HUES64 (cell line): Measurements from ENCODE around the gene BBOF1.

Experiments used
- H3K27ac ChIP-seq: 2 replicates; pipeline ENCODE4 v1.7.0; 2013; ENCODE audit warnings: low read depth, low read length, inconsistent platforms
- H3K27me3 ChIP-seq: 2 replicates; pipeline ENCODE4 v1.6.1; 2013; ENCODE audit warnings: mild to moderate bottlenecking, low read length; ENCODE audit not compliant: insufficient read depth
- H3K36me3 ChIP-seq: 2 replicates; pipeline ENCODE4 v1.6.1; 2013; ENCODE audit warnings: mild to moderate bottlenecking, low read length; ENCODE audit not compliant: insufficient read depth
- H3K4me1 ChIP-seq: 2 replicates; pipeline ENCODE4 v1.6.1; 2013; ENCODE audit warnings: mild to moderate bottlenecking, low read length, moderate library complexity; ENCODE audit not compliant: insufficient read depth
- H3K4me3 ChIP-seq: 2 replicates; pipeline ENCODE4 v1.5.1; 2013; ENCODE audit warnings: mild to moderate bottlenecking, low read length, moderate library complexity
- H3K9ac ChIP-seq: 2 replicates; pipeline ENCODE4 v1.6.1; 2013; ENCODE audit warnings: mild to moderate bottlenecking, low read depth, low read length
- H3K9me3 ChIP-seq: 2 replicates; pipeline ENCODE4 v1.6.1; 2013; ENCODE audit warnings: low read depth, low read length; ENCODE audit not compliant: insufficient read depth
- WGBS: fragments of 150-250, 120-280 bp; methylation state at CpG from one replicate; pipeline ENCODE4 v1.1.7; 2013; ENCODE audit warnings: missing lambda C conversion rate; 5-methylcytosine and 5-hydroxymethylcytosine counted together

Gene BBOF1

GRCh38 chr14:74077401-74077800 is 58.3 kb downstream of the BBOF1 start:
- Histone ChIP-seq H3K9me3 (no peaks in the 10 kb centered on the region), H3K4me1 (no peaks in the 10 kb centered on the region), H3K36me3 (peaks cover 2% of the 10 kb centered on the region; the same call in 1 of the 2 replicates), H3K4me3 (no peak overlapping the region), H3K9ac (no peak overlapping the region), H3K27me3 (no peaks in the 10 kb centered on the region), H3K27ac (no peak overlapping the region)
- WGBS: 95% methylated on average over 1 of the region's 1 CpG

DNA sequence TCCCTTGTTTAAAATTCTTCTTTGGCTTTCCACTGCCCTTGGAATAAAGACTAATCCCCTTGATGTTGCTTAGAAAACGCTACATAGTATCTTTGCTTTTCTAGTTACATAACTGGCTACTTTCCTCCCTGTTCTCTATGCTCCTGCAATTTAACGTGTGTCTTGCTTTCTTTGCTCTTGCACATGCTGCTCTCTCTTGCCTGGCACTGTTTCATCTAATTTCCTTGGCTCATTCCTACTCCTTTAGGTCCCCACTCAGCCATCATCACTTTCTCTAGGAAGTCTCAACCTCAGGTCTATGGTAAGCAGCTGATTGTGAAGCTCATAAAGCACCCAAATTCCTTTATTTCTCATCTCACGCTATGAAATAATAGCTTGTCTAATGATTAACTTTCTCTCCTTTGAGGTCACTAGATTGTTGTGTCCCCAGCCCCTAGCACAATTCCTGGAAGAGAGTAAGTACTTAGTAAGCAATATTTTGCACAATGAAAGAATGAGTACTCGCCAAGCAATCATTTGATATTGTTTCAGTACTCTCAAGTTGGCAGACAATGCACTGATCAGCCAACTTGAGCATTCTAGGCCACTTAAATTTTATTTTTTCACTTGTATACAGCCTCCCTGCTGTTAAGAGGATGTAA is 61.8 kb downstream of the BBOF1 start:
- Histone ChIP-seq H3K27me3 (no peaks in the 10 kb centered on the region), H3K36me3 (no peaks in the 10 kb centered on the region), H3K9ac (no peak overlapping the region), H3K4me1 (peaks cover 3% of the 10 kb centered on the region; the same call in 1 of the 2 replicates), H3K9me3 (no peaks in the 10 kb centered on the region), H3K4me3 (no peak overlapping the region), H3K27ac (no peak overlapping the region)
- WGBS: 91% methylated on average over 4 of the region's 4 CpGs

GRCh38 chr14:74081491-74081890 is 62.3 kb downstream of the BBOF1 start:
- Histone ChIP-seq H3K36me3 (no peaks in the 10 kb centered on the region), H3K9ac (no peak overlapping the region), H3K4me3 (no peak overlapping the region), H3K4me1 (peaks cover 7% of the 10 kb centered on the region; the same call in 1 of the 2 replicates), H3K27me3 (no peaks in the 10 kb centered on the region), H3K27ac (no peak overlapping the region), H3K9me3 (no peaks in the 10 kb centered on the region)
- WGBS: 97% methylated on average over 3 of the region's 3 CpGs

- Histone ChIP-seq H3K4me3 (peak overlapping the region; percentile 84), H3K9me3 (no peaks in the 10 kb centered on the region), H3K27ac (no peak overlapping the region), H3K36me3 (no peaks in the 10 kb centered on the region), H3K27me3 (no peaks in the 10 kb centered on the region), H3K9ac (peak overlapping the region; percentile 80), H3K4me1 (peaks cover 7% of the 10 kb centered on the region; the same call in 1 of the 2 replicates)
- 93% methylated on average over 3 of the region's 3 CpGs for WGBS
Measured at GRCh38 chr14:74083161-74083560, 64.0 kb downstream of the BBOF1 start.

DNA sequence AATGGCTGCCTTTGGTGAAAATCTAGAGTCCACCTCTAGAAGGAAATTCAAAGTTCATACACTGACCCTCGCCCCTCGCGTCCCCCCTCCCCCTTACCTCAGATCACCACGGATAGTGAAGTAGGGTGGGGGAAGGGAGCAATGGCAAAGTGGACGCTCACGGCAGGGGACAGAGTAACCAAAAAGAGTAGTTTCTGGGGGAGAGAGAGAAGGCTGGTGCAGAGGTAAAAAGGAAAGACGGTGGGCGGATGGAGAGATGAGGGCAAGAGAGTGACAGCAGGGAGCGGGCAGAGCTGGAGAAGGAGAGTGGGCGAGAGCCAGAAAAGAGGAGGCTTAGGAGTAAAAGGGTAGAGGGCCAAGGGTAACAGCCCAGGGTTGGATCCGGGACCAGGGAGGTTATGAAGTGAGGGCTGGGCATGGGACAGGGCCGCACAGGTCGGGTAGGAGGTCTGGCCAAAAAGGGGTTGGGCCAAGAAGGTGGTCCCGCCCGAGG is 64.7 kb downstream of the BBOF1 start:
- 3% methylated on average over 15 of the region's 15 CpGs for WGBS
- peak overlapping the region; percentile 84 for H3K4me3 ChIP-seq
- H3K9me3 ChIP-seq: no peaks in the 10 kb centered on the region
- no peaks in the 10 kb centered on the region for H3K27me3 ChIP-seq
- peak overlapping the region; percentile 80 for H3K9ac ChIP-seq
- H3K4me1 ChIP-seq: peaks cover 7% of the 10 kb centered on the region; the same call in 1 of the 2 replicates
- H3K36me3 ChIP-seq: no peaks in the 10 kb centered on the region
- peak overlapping the region; percentile 88; the same call in 1 of the 2 replicates for H3K27ac ChIP-seq

- WGBS: under 1% methylated on average over 46 of the region's 46 CpGs
- Histone ChIP-seq H3K27ac (peak within 1 kb of the TSS; percentile 88), H3K4me1 (peaks cover 7% of the 10 kb centered on the region; the same call in 1 of the 2 replicates), H3K9me3 (no peaks in the 10 kb centered on the region), H3K9ac (peak within 1 kb of the TSS; percentile 96), H3K36me3 (no peaks in the 10 kb centered on the region), H3K4me3 (peak within 1 kb of the TSS; percentile 84), H3K27me3 (no peaks in the 10 kb centered on the region)
Measured at GRCh38 chr14:74084277-74085046, 65.3 kb downstream of the BBOF1 start, which contains the start of the genes ALDH6A1 and LIN52. TSS of gene ALDH6A1 (minus strand) at chr14:74084453. CDS start at chr14:74084394, 59 bp downstream. TSS of gene LIN52 (plus strand) at chr14:74084956. CDS start at chr14:74084975, 19 bp downstream.

GRCh38 chr14:74085047-74085637 is 66.0 kb downstream of the BBOF1 start:
- H3K27me3 ChIP-seq: no peaks in the 10 kb centered on the region
- H3K4me1 ChIP-seq: peaks cover 7% of the 10 kb centered on the region; the same call in 1 of the 2 replicates
- peak overlapping the region; percentile 84 for H3K4me3 ChIP-seq
- WGBS: under 1% methylated on average over 26 of the region's 26 CpGs
- H3K27ac ChIP-seq: peak overlapping the region; percentile 82
- no peaks in the 10 kb centered on the region for H3K9me3 ChIP-seq
- H3K9ac ChIP-seq: peak overlapping the region; percentile 96
- H3K36me3 ChIP-seq: no peaks in the 10 kb centered on the region

- H3K4me1 ChIP-seq: peaks cover 7% of the 10 kb centered on the region; the same call in 1 of the 2 replicates
- H3K9ac ChIP-seq: peak overlapping the region; percentile 96; the same call in 1 of the 2 replicates
- no peaks in the 10 kb centered on the region for H3K27me3 ChIP-seq
- H3K36me3 ChIP-seq: peaks cover 2% of the 10 kb centered on the region
- H3K27ac ChIP-seq: no peak overlapping the region
- H3K4me3 ChIP-seq: peak overlapping the region; percentile 84
- 100% methylated on average over 1 of the region's 1 CpG for WGBS
- no peaks in the 10 kb centered on the region for H3K9me3 ChIP-seq
Measured at GRCh38 chr14:74085828-74086227, 66.7 kb downstream of the BBOF1 start.

DNA sequence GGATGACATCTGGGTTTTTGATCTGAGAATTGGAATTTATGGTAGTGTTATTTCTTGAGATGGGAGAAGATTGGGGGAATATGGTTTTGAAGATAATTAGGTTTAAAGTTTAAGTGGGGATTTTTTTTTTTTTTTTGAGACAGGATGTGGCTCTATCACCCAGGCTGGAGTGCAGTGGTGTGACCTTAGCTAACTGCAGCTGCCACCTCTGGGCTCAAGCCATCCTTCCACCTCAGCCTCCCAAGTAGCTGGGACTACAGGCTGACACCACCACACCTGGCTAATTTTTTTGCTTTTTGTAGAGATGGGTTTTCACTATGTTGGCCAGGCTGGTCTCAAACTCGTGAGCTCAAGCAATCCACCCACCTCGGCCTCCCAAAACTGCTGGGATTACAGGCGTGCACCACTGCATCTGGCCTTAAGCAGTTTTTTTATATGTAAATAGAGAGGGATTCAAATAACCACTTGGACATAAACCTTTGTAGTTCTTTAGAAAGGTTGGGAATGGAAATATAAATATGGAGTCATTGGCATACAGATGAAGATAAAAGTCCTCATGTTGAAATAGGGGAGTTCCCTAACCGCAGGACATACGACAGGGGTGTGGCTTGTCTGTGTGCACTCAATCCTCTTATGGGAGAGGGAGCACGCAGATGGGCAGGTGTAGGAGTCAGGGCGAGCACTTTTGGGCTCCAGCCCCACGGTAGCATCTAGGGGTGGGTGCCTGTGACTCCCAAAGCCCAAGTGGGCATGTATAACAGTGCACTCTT is 70.3 kb downstream of the BBOF1 start:
- WGBS: 94% methylated on average over 8 of the region's 8 CpGs
- no peak overlapping the region for H3K4me3 ChIP-seq
- H3K36me3 ChIP-seq: peaks cover 25% of the 10 kb centered on the region
- H3K27me3 ChIP-seq: no peaks in the 10 kb centered on the region
- no peak overlapping the region for H3K27ac ChIP-seq
- no peaks in the 10 kb centered on the region for H3K9me3 ChIP-seq
- H3K9ac ChIP-seq: no peak overlapping the region
- H3K4me1 ChIP-seq: peaks cover 7% of the 10 kb centered on the region; the same call in 1 of the 2 replicates

DNA sequence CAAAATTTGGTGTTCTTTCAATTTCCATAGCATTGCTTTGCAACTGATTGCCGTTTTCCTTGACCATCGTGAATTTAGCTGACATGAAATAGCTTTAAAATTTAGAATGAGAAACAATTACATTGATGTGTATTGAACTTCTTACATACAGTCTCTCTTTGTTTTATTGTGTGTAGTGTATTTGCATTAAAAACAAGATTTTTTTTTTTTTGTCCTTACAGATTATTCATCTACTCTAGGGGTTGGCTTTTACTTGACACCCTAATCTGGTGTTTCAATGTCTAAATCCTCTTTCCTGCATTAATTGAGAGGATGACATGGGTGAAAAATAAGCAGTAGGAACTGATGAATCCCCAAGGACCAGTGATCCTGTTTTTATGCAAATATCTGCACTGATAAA is 86.2 kb downstream of the BBOF1 start:
- Histone ChIP-seq H3K9ac (no peak overlapping the region), H3K36me3 (peaks cover 46% of the 10 kb centered on the region), H3K4me3 (no peak overlapping the region), H3K4me1 (no peaks in the 10 kb centered on the region; the same call in 1 of the 2 replicates), H3K27ac (no peak overlapping the region), H3K9me3 (no peaks in the 10 kb centered on the region), H3K27me3 (no peaks in the 10 kb centered on the region)
- WGBS: 100% methylated on average over 2 of the region's 2 CpGs
